HEK293T (cell line): ENCODE results near the gene KCNJ13.

Source experiments
- BHLHE40 ChIP-seq: fragments of 450-650 bp; IDR thresholded peaks from 2 replicates; pipeline ENCODE4 v1.6.1; 2016; ENCODE audit warnings: mild to moderate bottlenecking, moderate library complexity, borderline replicate concordance
- ELF4 ChIP-seq: fragments of 450-650 bp; IDR thresholded peaks from 2 replicates; pipeline ENCODE4 v1.6.1; 2017; ENCODE audit warnings: antibody characterized with exemption
- SUZ12 ChIP-seq: fragments of 450-650 bp; IDR thresholded peaks from 2 replicates; pipeline ENCODE4 v1.6.1; 2016; ENCODE audit warnings: mild to moderate bottlenecking
- TARDBP ChIP-seq: fragments of 450-650 bp; IDR thresholded peaks from 2 replicates; pipeline ENCODE4 v1.6.1; 2016

DNA sequence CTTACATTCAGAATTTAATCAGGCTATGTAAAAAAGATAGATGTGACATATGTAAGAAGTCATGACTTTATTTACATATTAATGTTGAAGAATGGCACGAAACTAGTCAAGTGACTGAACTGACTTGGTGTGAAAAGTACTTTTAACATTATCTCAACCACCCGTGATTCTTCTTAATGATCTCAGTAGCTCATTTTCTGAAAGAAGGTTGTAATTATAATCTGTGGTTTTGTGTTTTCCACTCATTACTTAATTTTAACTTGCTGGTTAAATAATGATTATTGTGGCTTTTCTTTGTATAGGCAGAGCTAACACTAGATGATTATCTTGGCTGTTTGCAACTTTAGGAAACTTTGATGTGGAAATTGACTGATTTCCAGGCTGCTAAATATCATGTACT, 18.5 kb downstream of the KCNJ13 start:
- TF ChIP-seq ELF4 (no peak), BHLHE40 (no peak), SUZ12 (no peak), TARDBP (no peak)
